ENCODE data around the gene SLFN12.

GRCh38 chr17:35390663-35391062, 41.6 kb downstream of the SLFN12 start:
- TF ChIP-seq EP300 (IDR thresholded peaks at IDR 0.05; ENCODE audit: borderline replicate concordance) (no peak), YY1 (IDR thresholded peaks at IDR 0.05; ENCODE audit: low read depth) (no peak)

Data from Ishikawa (cell line).